Retinal pigment epithelial cell (primary cell): ENCODE measurements around the gene PATE3.
A peak's percentile ranks its signal among the peaks of the same experiment; 100 is the strongest.

Experiments
- DNase-seq: peaks from one replicate; pipeline ENCODE4 v3.0.0-alpha.2; 2010; ENCODE audit warnings: low read depth
- H3K4me3 ChIP-seq: 2 replicates; pipeline ENCODE4 v1.5.1; 2011; ENCODE audit warnings: mild to moderate bottlenecking, low read length, control low read depth, moderate library complexity
- TF ChIP-seq, protein P1 (sequence below): conservative IDR thresholded peaks from 2 replicates; pipeline ENCODE4 v1.5.1; 2011; ENCODE audit warnings: low read depth, low read length, control low read depth, inconsistent platforms

PATE3 gene

DNA sequence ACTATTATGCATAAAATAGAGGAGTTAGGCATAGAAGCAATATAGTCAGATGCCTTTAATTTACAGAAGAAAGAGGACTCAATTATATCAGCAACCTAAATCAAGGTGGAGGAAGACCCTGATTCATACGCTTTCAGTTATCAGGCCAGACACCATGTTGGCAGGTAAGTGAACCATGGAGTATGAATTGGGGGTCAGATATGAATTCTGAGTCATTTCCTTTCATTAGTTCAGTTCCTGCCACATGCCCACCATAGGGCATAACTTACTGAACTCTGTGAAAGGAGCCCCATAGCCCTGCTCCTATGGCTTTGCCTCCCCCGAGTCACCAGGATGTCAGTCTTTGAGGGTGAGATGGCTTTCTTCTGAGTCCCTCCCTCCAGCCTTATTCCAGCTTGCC is 24.4 kb upstream of the PATE3 start:
- no peak for DNase-seq
- no peak overlapping the region for H3K4me3 ChIP-seq
- TF ChIP-seq, protein P1, sequence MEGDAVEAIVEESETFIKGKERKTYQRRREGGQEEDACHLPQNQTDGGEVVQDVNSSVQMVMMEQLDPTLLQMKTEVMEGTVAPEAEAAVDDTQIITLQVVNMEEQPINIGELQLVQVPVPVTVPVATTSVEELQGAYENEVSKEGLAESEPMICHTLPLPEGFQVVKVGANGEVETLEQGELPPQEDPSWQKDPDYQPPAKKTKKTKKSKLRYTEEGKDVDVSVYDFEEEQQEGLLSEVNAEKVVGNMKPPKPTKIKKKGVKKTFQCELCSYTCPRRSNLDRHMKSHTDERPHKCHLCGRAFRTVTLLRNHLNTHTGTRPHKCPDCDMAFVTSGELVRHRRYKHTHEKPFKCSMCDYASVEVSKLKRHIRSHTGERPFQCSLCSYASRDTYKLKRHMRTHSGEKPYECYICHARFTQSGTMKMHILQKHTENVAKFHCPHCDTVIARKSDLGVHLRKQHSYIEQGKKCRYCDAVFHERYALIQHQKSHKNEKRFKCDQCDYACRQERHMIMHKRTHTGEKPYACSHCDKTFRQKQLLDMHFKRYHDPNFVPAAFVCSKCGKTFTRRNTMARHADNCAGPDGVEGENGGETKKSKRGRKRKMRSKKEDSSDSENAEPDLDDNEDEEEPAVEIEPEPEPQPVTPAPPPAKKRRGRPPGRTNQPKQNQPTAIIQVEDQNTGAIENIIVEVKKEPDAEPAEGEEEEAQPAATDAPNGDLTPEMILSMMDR: no peak

DNA sequence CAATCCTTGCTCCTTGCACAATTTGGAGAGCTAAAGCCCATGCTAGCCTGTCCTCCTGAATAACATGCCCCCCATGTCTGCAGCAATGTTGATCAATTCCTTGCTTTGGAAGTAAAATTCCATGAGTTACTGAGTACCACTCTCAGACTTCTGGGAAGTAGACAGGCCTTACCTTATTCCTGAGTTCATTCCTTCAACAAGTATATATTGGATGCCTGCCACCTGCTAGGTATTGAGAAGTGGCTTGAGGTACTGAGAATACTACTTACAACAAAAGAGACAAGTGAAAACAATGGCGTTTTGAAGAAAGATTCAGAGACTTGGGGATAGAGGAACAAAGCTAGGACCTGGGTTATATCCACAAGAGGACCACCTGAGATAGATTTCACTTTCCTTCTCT is 21.7 kb upstream of the PATE3 start:
- DNase-seq: no peak
- no peak overlapping the region for H3K4me3 ChIP-seq
- TF ChIP-seq, protein P1: no peak

DNA sequence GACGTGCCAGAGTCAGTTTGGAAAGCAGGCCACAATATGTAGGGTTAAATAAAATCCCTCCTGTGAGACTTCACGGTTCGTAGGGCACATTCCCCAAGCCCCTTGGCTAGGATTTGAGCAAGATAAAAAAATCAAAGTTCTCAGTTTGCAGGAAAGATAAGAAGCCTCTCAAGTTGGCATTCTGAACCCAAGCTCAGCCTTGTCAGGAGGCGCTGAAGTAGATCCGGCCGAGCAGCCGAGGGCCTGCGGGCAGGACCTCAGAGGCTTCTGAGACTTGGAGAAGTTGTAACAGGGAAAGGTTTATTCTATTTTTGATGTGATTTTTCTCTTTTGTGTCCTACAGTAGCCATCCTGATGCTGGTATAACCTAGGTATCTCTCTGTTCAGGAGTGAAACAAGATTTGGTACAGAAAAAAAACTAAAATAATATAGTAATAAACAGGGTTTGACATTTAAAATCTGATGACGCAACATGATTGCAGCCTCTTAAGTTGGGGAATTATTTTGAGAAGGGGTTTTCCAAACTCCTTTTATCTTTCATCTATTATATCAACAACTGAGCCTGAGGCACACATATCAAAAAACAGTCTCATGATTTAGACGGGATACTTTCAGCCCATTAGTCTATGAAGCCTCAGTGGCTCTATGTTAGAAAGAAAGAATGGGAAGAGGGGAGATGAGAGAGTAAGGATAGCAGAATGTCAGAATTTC is 19.4 kb upstream of the PATE3 start:
- H3K4me3 ChIP-seq: no peak overlapping the region
- DNase-seq: no peak
- TF ChIP-seq, protein P1: no peak

DNA sequence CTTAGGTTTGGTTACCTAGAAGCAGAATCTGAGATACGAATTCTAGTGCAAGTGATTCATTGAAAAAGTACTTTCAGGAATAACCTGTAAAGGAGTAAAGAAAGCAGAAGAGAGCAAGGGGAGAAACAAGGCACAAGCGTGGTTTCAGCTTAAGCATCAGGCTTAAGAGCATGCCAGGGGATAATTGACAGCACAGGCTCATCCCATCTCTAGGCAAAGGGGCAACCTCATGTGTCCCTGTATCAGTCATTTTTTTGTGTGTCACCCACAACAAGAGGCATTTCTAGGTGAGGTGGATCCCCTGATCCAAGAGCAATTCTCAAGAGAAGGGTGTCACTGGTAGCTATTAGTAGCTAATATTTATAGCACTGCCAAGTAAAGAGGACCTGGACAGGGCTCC is 17.3 kb upstream of the PATE3 start:
- TF ChIP-seq, protein P1: no peak
- no peak for DNase-seq
- H3K4me3 ChIP-seq: no peak overlapping the region

DNA sequence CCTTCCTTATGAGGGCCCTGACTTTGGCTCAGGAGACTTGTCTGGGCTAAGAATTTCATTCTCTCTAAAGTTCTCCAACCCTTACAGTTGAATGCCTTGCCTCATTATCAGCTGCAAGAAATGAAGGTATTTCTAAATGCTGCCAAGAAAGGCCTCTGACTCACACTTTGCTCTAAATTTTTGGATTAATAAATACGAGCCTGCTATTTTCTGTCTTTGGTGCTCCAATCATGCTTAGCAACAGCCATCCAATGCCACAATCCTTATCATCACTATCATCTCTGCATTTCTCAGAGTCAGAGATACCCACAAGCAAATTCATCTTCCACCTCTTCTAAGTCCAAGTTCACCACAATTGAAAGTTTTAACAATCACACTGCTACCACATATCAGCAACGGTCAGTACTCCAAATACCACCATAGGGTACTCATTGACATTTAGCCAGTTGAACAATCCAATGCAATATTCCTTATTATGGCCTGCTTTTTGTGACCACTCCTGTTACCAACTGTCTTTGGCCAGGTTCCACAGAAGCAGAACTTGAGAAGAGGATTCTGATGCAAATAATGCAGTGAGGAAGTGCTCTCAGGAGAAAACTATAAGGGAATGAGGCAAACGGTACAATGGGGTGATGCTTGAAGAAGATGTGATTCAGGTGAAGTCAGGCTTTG is 15.0 kb upstream of the PATE3 start:
- peak; percentile 79 for DNase-seq
- TF ChIP-seq, protein P1: no peak
- no peak overlapping the region for H3K4me3 ChIP-seq

DNA sequence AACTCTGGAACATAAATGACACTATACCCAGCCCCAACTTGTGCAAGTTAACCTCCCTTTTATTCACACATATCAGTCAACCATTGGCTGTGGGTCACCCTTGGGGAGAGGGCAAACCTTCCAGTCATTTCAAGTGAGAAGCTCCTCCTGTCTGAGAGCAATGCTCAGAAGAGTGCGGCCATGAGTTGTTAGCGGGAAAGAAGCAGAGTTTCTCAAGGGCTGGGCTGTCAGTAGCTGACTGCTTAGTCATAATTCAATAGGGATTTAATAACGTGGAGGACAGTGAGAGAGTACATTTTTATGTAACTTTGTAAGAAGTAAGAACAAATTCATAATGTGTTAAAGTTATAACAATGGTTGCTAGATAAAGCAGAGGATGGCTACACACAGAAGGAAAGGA is 14.4 kb upstream of the PATE3 start:
- TF ChIP-seq, protein P1: no peak
- no peak overlapping the region for H3K4me3 ChIP-seq
- no peak for DNase-seq

DNA sequence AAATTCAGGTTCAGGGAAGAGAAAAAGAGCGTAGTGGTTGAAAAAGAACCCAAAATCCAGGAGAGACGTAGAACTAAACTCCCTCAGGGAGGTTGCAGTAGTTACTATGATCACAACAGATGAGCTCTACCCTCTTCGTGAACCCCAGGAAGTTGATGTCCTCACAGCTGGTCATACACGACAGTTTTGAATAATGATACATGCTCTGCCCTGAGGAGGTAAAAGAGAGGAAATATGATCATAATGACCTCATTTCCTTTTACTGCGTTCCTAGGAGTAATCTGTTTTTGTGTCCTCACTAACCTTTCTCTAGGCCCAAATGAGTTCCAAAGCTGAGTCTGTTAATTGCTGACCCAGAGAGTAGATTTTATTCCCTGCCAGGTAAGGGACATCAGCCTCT is 10.6 kb upstream of the PATE3 start:
- TF ChIP-seq, protein P1: no peak
- no peak overlapping the region for H3K4me3 ChIP-seq
- no peak for DNase-seq
